ENCODE data around the gene MRNIP.

Gene MRNIP

GRCh38 chr5:179866241-179867078 is 7.8 kb upstream of the MRNIP start:
- Histone ChIP-seq H3K27ac (ENCODE audit: insufficient read depth in 1 of 2, low read depth in 1 of 2, low read length in 2 of 2, poor library complexity in 1 of 2, severe bottlenecking in 2 of 2) (no peak overlapping the region), H3K4me3 (ENCODE audit: control insufficient read depth in 1 of 7, extremely low read depth in 1 of 7, insufficient read depth in 4 of 7, low read depth in 2 of 7, low read length in 6 of 7) (no peak overlapping the region), H3K4me1 (ENCODE audit: control extremely low read depth in 1 of 4, control insufficient read depth in 4 of 4, insufficient read depth in 4 of 4, low read length in 3 of 4) (no peaks in the 10 kb centered on the region), H3K36me3 (ENCODE audit: control insufficient read depth in 4 of 4, insufficient read depth in 4 of 4, low read length in 3 of 4) (peaks cover 5 to 90% (median 71%) of the 10 kb centered on the region in 4 experiments), H3K9me3 (ENCODE audit: control extremely low read depth in 1 of 5, control insufficient read depth in 4 of 5, insufficient read depth in 2 of 5, low read depth in 1 of 5, low read length in 4 of 5) (no peaks in the 10 kb centered on the region), H3K27me3 (replicated peaks in 2 of 5; ENCODE audit: control insufficient read depth in 4 of 5, insufficient read depth in 5 of 5, low read length in 4 of 5) (no peaks in the 10 kb centered on the region)
- CTCF ChIA-PET, result interaction anchor here (1.1 kb wide), 1 partner anchor 107 kb away, joined by 3 read pairs; no protein-coding TSS in a partner anchor
- peak in 2 of 3 donors; percentile 26 to 33 for DNase-seq
- POLR2A ChIA-PET, result no interaction called here
- 93% methylated on average over 18 of the region's 21 CpGs for WGBS (ENCODE audit: insufficient coverage)

GRCh38 chr5:179865491-179866240 is 7.0 kb upstream of the MRNIP start:
- 95% methylated on average over 12 of the region's 15 CpGs for WGBS (ENCODE audit: insufficient coverage)
- no peaks in the 10 kb centered on the region for H3K27me3 ChIP-seq (replicated peaks in 2 of 5; ENCODE audit: control insufficient read depth in 4 of 5, insufficient read depth in 5 of 5, low read length in 4 of 5)
- peaks cover 5 to 82% (median 63%) of the 10 kb centered on the region in 4 experiments for H3K36me3 ChIP-seq (ENCODE audit: control insufficient read depth in 4 of 4, insufficient read depth in 4 of 4, low read length in 3 of 4)
- POLR2A ChIA-PET, result interaction anchor here (0.7 kb wide), 1 partner anchor 9 kb away, joined by 3 read pairs; no protein-coding TSS in a partner anchor
- CTCF ChIA-PET, result no interaction called here
- no peak overlapping the region for H3K27ac ChIP-seq (ENCODE audit: insufficient read depth in 1 of 2, low read depth in 1 of 2, low read length in 2 of 2, poor library complexity in 1 of 2, severe bottlenecking in 2 of 2)
- H3K4me3 ChIP-seq (ENCODE audit: control insufficient read depth in 1 of 7, extremely low read depth in 1 of 7, insufficient read depth in 4 of 7, low read depth in 2 of 7, low read length in 6 of 7), result no peak overlapping the region
- no peak for DNase-seq
- H3K4me1 ChIP-seq (ENCODE audit: control extremely low read depth in 1 of 4, control insufficient read depth in 4 of 4, insufficient read depth in 4 of 4, low read length in 3 of 4), result no peaks in the 10 kb centered on the region
- no peaks in the 10 kb centered on the region for H3K9me3 ChIP-seq (ENCODE audit: control extremely low read depth in 1 of 5, control insufficient read depth in 4 of 5, insufficient read depth in 2 of 5, low read depth in 1 of 5, low read length in 4 of 5)

- no peaks in the 10 kb centered on the region for H3K9me3 ChIP-seq (ENCODE audit: control extremely low read depth in 1 of 5, control insufficient read depth in 4 of 5, insufficient read depth in 2 of 5, low read depth in 1 of 5, low read length in 4 of 5)
- no peak overlapping the region for H3K4me3 ChIP-seq (ENCODE audit: control insufficient read depth in 1 of 7, extremely low read depth in 1 of 7, insufficient read depth in 4 of 7, low read depth in 2 of 7, low read length in 6 of 7)
- H3K27ac ChIP-seq (ENCODE audit: insufficient read depth in 1 of 2, low read depth in 1 of 2, low read length in 2 of 2, poor library complexity in 1 of 2, severe bottlenecking in 2 of 2), result no peak overlapping the region
- ChIA-PET CTCF (interaction anchor here (1.2 kb wide), 1 partner anchor 61 kb away, joined by 4 read pairs; no protein-coding TSS in a partner anchor), POLR2A (no interaction called here)
- H3K27me3 ChIP-seq (replicated peaks in 2 of 5; ENCODE audit: control insufficient read depth in 4 of 5, insufficient read depth in 5 of 5, low read length in 4 of 5), result no peaks in the 10 kb centered on the region
- H3K4me1 ChIP-seq (ENCODE audit: control extremely low read depth in 1 of 4, control insufficient read depth in 4 of 4, insufficient read depth in 4 of 4, low read length in 3 of 4), result peaks cover 0 to 3% (median 0%) of the 10 kb centered on the region in 4 experiments
- no peak for DNase-seq
- WGBS (ENCODE audit: insufficient coverage), result 100% methylated on average over 7 of the region's 7 CpGs
- H3K36me3 ChIP-seq (ENCODE audit: control insufficient read depth in 4 of 4, insufficient read depth in 4 of 4, low read length in 3 of 4), result peaks cover 5 to 72% (median 56%) of the 10 kb centered on the region in 4 experiments
These were observed 6.1 kb upstream of the MRNIP start for GRCh38 chr5:179864686-179865085.

GRCh38 chr5:179863449-179864085 is 5.0 kb upstream of the MRNIP start:
- Histone ChIP-seq H3K27me3 (replicated peaks in 2 of 5; ENCODE audit: control insufficient read depth in 4 of 5, insufficient read depth in 5 of 5, low read length in 4 of 5) (no peaks in the 10 kb centered on the region), H3K4me1 (ENCODE audit: control extremely low read depth in 1 of 4, control insufficient read depth in 4 of 4, insufficient read depth in 4 of 4, low read length in 3 of 4) (peaks cover 0 to 10% (median 6%) of the 10 kb centered on the region in 4 experiments), H3K4me3 (ENCODE audit: control insufficient read depth in 1 of 7, extremely low read depth in 1 of 7, insufficient read depth in 4 of 7, low read depth in 2 of 7, low read length in 6 of 7) (no peak overlapping the region), H3K9me3 (ENCODE audit: control extremely low read depth in 1 of 5, control insufficient read depth in 4 of 5, insufficient read depth in 2 of 5, low read depth in 1 of 5, low read length in 4 of 5) (no peaks in the 10 kb centered on the region), H3K36me3 (ENCODE audit: control insufficient read depth in 4 of 4, insufficient read depth in 4 of 4, low read length in 3 of 4) (peaks cover 5 to 62% (median 45%) of the 10 kb centered on the region in 4 experiments), H3K27ac (ENCODE audit: insufficient read depth in 1 of 2, low read depth in 1 of 2, low read length in 2 of 2, poor library complexity in 1 of 2, severe bottlenecking in 2 of 2) (no peak overlapping the region)
- no peak for DNase-seq
- WGBS (ENCODE audit: insufficient coverage), result over 99% methylated on average over 31 of the region's 31 CpGs
- ChIA-PET POLR2A (no interaction called here), CTCF (interaction anchor here (1.2 kb wide), 1 partner anchor 60 kb away, joined by 4 read pairs; no protein-coding TSS in a partner anchor)

- POLR2A ChIA-PET, result no interaction called here
These were observed 4.3 kb upstream of the MRNIP start for GRCh38 chr5:179862891-179863290.

GRCh38 chr5:179862296-179862695 is 3.7 kb upstream of the MRNIP start:
- Histone ChIP-seq H3K27me3 (replicated peaks in 2 of 5; ENCODE audit: control insufficient read depth in 4 of 5, insufficient read depth in 5 of 5, low read length in 4 of 5) (no peaks in the 10 kb centered on the region), H3K4me1 (ENCODE audit: control extremely low read depth in 1 of 4, control insufficient read depth in 4 of 4, insufficient read depth in 4 of 4, low read length in 3 of 4) (peaks cover 3 to 15% (median 10%) of the 10 kb centered on the region in 4 experiments), H3K4me3 (ENCODE audit: control insufficient read depth in 1 of 7, extremely low read depth in 1 of 7, insufficient read depth in 4 of 7, low read depth in 2 of 7, low read length in 6 of 7) (no peak overlapping the region), H3K27ac (ENCODE audit: insufficient read depth in 1 of 2, low read depth in 1 of 2, low read length in 2 of 2, poor library complexity in 1 of 2, severe bottlenecking in 2 of 2) (no peak overlapping the region), H3K9me3 (ENCODE audit: control extremely low read depth in 1 of 5, control insufficient read depth in 4 of 5, insufficient read depth in 2 of 5, low read depth in 1 of 5, low read length in 4 of 5) (no peaks in the 10 kb centered on the region), H3K36me3 (ENCODE audit: control insufficient read depth in 4 of 4, insufficient read depth in 4 of 4, low read length in 3 of 4) (peaks cover 5 to 51% (median 39%) of the 10 kb centered on the region in 4 experiments)
- 100% methylated on average over 2 of the region's 2 CpGs for WGBS (ENCODE audit: insufficient coverage)
- ChIA-PET POLR2A (no interaction called here), CTCF (no interaction called here)
- DNase-seq, result no peak

More at GRCh38 chr5:179862891-179863290, 4.3 kb upstream of the MRNIP start:
- DNase-seq, result no peak
- Histone ChIP-seq H3K27me3 (replicated peaks in 2 of 5; ENCODE audit: control insufficient read depth in 4 of 5, insufficient read depth in 5 of 5, low read length in 4 of 5) (no peaks in the 10 kb centered on the region), H3K4me3 (ENCODE audit: control insufficient read depth in 1 of 7, extremely low read depth in 1 of 7, insufficient read depth in 4 of 7, low read depth in 2 of 7, low read length in 6 of 7) (no peak overlapping the region), H3K36me3 (ENCODE audit: control insufficient read depth in 4 of 4, insufficient read depth in 4 of 4, low read length in 3 of 4) (peaks cover 5 to 57% (median 42%) of the 10 kb centered on the region in 4 experiments), H3K4me1 (ENCODE audit: control extremely low read depth in 1 of 4, control insufficient read depth in 4 of 4, insufficient read depth in 4 of 4, low read length in 3 of 4) (peaks cover 2 to 12% (median 8%) of the 10 kb centered on the region in 4 experiments), H3K27ac (ENCODE audit: insufficient read depth in 1 of 2, low read depth in 1 of 2, low read length in 2 of 2, poor library complexity in 1 of 2, severe bottlenecking in 2 of 2) (no peak overlapping the region), H3K9me3 (ENCODE audit: control extremely low read depth in 1 of 5, control insufficient read depth in 4 of 5, insufficient read depth in 2 of 5, low read depth in 1 of 5, low read length in 4 of 5) (no peaks in the 10 kb centered on the region)
- CTCF ChIA-PET, result no interaction called here
- WGBS (ENCODE audit: insufficient coverage), result 99% methylated on average over 8 of the region's 9 CpGs
